Kidney tubule cell (primary cell): ENCODE results near the gene XRCC3.

Experiments
- DNase-seq: peaks from one replicate; pipeline ENCODE4 v3.0.0-alpha.2; 2018; ENCODE audit warnings: low spot score

XRCC3 gene

DNA sequence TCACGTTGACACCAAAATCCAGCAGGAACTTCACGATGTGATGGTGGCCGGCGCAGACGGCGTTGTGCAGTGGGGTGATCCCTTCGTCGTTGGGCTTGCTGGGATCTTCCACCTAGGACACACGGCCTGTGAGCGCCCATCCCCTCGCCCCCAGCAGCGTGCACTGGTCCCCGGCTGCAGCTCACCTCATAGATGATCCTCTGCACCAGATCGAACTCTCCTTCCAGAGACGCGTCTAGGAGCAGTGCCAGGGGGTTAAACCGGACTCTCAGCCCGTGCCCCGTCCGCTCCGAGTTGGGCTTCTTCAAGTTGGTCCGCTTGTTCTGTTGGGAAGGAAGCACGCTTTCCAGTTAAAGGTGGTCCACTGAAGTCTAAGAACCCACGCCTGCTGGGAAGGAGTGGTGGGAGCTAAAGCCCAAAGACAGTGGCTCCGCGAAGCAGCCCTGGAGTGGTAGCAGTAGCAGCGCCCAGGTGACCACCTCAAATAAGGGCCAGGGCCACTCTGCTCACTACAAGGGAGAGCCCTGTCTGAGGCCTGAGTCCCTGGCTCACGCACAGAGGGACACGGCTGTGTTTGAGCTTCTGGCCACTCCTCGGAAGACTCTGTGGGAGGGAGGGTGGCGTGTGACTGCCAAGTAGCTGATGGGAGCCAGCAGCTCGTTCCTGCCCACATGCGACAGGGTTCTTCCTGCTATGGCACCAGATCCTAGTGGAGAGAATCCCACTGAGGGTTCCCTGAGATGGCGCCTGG, 23.6 kb upstream of the XRCC3 start:
- DNase-seq: no peak

DNA sequence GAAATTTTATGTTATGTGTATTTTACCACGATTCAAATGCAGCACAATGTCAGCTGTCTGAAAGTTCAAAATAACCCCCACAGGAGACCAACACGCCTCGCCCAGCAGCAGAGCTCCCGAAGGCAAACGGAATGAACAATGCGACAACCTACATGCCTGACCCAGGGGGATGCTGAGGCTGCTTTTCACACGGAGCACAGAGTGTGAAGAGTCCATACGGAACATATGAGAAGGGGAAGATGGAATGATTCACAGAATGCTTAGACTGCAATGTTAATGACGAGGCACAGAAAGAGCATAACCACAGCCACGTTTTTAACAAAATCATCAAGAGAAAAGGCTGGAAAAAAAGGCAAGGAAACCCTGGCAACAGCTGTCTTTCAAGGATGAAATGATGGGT, 22.9 kb upstream of the XRCC3 start:
- no peak for DNase-seq

DNA sequence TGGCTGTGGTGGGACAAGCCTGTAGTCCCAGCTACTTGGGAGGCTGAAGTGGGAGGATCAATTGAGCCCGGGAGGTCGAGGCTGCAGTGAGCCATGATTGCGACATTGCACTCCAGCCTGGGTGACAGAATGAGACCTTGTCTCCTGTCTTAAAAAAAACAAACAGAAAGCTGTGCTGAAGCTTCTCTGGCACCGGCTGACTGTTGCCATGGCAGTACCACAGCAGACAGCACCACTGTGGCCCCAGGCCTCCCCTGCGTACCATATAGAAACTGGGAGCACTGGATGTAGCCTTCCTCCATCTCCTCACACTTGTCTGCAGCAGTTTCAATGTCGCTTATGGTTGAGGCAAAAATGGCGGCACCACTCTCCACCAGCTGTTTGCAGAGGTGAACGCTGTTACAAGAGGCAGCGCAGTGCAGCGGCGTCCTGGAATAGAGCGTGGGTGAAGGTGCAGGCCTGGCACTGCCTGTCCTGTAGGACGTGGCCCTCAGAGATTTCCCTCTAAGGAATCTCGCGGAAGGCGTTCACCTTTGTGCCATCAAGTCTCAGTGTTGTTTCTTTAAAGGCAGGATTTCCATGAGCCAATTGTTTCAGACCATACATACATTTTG, 22.3 kb upstream of the XRCC3 start:
- no peak for DNase-seq

DNA sequence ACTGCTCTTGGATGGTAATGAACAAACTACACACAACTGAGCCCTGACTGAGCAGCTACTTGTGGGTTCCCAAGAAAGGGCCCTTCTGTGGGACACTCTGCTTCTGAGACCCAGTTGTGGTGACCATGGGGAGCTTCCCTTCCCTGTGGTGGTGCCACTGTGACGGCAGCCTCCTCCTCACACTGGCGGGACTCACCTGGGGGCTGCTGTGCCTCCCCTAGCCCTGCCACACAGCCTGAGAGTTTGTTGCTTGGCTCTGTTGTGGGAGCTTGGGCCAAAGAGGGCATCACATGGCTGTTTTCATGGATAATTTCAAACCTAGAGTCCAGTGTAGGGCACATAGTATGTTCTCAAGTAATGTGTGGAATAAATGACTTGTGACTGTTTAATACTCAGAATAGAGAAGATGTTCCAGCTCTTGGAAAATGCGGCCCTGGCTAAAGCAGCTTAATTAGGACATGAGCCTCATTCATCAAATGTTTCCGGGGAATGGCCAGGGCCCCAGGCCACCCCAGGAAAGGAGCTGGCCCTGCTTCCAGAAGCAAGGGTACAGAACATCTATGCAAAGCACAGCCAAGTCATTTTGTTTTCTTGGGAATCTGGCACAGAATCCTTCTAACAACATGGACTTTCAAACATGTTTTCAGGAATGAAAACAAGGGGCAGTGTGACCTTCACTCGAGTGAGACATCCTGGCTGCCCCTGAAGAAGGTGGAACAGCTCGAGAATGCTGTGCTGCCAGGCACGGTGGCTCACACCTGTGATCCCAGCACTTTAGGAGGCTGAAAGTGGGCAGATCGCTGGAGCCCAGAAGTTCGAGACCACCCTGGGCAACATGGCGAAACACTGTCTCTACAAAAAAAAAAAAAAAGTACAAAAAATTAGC, 21.5 kb upstream of the XRCC3 start:
- DNase-seq: no peak

DNA sequence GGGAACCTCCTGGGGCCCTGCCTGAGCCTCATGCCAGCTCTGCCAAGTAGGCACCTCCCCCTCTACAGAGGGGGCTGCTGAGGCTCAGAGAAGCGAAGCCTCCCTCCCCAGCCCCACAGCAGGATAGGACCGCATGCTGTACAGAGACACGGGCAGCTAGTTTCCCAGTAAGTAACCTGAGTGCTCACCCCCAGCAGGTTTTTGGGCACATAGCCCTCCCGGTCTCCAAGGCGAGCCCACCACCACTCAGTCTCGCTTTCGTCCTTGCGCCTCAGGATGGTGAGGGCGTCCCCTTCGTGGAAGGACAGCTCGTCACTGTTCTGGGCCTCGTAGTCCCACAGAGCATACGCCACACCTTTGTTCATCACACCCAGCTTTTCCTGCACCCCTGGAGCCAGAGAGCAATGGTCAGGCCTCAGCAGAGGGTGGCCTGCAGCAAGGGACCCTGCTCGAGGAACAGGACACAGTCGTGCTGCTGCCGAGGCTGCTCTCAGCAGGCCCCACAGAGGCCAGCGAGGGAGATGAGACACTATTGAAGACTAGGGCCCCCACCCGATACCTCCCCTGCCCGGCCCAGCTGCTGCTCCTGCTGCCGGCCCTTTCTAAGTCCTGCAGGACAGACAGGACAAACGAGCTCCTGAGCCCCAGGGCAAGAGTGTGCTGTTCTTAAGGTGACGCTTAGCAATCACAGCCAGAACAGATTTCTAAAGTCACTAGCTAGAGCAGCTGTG, 20.7 kb upstream of the XRCC3 start:
- no peak for DNase-seq

DNA sequence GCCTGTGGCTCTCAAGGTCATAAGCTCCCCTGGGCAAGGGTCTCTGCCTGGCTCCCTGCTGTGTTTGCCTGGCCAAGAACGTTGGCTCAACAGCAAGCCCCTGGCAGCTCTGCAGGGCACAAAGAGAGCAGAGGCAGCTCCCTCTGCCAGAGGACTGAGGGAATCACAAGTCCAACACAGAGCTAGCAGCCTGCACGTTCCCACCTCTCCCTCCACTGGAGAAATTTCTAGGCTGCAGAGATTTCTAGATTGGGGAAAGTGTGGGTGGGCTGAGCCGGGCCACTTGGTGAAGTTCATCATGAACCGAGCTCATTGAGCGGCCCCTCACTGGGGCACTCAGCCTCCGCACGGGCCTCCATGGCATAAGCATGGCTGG, 20.2 kb upstream of the XRCC3 start:
- no peak for DNase-seq

DNA sequence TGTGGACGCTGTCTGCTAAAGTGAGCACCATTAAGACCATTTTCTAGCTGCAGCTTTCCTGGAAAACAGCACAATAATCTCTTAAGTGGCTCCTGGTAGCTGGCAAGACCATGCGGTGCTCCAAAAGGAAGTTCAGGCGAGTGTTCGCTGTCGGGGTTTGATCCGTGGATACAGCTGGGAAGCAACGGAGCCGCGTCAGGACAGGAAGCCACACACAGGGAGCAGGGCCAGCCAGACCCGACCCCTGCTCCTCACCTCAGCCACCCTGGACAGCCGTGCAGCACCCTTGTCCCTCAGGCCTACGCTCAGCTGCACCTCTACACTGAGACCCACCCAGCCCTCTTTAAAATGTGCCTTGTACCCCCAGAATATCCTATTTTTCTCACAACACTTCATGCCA, 19.8 kb upstream of the XRCC3 start:
- DNase-seq: no peak

DNA sequence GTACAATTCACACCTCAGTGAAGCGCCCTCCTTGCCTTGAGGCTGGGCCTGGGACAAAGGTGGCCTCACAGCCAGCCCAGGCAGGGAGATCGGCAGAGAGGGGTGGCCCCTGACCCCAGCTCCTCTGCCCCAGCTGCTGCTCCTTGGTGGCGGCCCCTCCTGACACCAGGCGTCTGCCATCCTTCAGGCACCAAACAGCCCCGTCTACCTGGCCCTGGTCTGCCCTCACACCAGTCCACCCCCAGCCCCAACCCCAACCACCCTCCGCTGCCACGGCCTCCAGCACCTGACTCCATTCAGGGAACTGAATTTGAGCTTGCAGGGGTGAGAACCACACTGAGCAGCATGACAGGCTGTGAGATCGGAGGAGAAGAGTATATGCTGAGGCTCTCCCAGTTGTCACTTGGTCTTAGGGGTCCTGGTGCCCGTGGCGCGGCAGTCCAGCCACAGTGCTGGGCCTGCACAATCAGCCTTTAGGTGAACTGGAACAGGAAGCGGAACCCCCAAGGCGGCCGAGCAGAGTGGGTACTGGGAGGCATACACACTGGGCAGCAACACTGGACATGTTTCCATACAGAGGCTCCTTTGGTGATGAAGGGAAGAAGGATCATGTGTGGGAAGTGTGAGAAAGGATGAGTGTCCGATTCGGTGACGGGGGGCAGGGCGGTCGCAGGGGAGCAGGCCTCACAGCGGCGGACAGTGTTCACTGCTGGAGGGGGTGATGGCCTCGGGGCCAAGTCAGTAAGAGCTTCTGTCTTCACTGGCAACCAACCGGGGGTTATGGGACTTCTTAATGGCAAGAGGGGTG, 19.0 kb upstream of the XRCC3 start:
- DNase-seq: no peak

DNA sequence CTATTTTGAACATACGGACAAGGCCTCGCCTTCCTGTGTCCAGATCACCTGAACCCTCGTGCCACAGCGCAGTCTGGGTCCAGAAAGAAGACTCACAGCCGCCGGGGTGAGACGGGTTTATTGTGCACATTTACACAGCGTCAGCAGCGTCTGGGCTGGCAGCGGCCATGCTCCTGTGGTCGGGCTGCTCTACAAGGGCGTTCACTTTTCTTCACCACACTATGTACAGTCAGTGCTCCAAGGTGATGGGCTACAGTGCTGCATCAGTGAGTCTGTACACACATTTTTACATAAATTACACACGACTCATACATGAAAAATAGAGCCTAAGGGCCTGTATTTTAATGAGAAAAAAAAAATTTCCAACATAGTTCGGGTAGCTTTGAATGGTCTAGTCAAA, 18.4 kb upstream of the XRCC3 start:
- peak; percentile 60 for DNase-seq

DNA sequence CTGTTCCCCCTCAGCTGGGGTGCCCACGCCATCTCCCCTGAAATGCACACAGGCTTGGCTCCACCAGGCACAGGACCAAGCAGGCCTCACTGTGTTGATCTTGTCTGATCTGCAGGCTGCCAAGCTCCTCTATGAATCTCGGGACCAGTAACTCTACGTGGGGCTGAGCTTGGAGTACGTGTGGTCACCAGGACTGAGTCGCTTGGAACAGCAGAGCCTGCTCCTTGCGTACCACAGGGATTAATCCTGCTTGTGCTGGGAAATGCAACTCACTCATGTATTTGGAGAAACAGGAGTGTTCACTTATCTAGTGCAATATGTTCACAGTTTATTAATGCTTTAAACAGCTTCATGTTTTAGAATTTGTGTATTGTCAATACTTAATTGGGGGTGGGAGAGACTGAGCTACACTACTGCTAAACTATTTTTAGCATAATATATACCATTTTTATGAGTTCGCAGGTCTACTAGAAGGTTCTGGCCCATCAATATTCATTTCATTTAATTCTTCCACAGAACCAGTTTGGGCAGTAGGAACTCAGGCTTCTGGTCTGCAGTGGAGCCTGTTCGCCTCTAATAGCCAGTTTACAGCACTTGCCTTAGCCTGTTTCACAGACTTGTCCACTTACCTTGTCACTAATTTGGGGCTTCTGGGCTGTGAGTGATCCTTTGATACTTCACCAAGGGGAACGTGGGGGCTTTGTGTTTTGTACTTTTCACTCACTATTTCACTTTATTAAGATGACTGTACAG, 17.8 kb upstream of the XRCC3 start:
- no peak for DNase-seq

DNA sequence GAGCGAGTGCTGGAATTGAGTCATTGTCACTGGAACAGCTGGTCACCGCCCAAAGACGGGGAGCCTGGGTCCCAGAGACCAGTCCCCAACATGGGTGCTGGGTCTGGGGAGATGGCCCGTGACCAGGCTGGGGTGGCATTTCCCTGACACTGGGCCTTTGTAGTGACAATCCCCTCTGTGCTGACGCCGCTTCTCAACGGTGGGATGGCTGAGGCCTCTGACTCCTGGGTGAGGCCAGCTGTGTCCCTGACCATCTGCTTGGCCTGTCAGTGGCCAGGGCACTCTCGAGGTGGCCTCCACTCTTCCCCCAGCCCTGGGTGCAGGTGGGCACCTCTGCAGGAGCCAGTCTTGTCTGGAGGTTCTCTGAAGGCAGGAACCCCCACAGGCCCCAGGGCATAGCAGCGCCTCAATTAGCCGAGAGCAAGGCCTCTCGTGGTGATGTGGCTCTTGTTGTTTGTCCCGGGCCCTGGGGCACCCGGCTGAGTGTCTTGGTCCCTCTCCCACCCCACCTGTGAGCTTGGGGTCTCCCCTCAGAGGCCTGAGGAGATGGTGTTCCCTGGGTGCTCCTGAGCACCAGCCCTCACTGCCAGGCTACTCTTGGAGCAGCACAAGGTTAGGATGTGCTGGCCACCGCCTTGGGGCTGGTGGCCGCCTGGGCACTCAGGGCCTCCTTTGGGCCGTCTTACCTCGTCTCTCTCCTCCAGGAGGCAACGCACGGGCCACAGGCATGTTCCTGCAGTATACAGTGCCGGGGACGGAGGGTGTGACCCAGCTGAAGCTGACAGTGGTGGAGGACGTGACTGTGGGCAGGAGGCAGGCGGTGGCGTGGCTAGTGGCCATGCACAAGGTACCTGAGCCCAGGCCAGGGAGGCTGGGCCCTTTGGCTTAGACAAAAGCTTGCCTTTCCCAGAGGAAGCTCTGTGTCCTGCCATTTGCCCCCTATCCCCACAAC, 16.9 kb upstream of the XRCC3 start:
- DNase-seq: no peak

DNA sequence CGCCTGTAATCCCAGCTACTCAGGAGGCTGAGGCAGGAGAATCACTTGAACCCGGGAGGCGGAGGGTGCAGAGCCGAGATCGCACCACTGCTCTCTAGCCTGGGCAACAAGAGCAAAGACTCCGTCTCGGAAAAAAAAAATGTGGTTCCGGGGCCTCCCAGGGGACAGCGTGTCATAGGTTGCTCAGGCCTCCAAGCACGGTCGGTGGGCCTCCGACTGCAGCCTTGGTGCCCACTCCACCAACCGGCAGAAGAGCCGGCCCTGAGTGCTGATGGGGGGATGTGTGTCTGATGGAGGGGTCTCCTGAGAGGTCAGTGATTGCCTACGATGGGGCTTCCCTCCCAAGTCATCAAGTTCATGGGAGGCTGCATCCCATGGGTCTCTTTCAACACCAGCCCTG, 16.2 kb upstream of the XRCC3 start:
- DNase-seq: no peak

DNA sequence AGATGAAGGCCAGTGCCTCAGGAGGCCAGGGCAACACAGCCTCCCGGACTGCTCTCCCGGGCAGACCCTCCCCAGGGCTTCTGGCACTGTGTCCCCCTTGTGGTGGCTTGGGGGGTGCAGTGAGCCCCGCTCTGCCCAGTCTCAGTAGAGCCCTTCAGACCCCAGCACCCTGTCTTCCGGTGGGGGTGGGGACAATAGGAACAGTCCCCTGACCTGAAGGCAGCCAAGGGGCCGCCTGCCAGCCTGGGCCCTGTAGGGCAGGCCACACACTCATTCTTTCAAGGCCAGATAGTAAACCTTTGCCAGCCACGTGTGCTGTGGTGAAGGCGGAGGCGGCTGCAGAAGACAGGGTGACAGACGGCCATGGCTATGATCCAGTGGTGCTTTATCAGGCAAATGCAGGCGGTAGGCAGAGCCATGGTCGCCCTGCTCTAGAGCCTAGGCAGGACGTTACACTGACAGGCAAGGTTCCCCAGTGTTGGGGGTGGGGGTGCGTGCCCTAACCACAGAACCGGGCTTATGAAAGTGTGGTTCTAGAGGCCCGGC, 15.3 kb upstream of the XRCC3 start:
- DNase-seq: no peak

DNA sequence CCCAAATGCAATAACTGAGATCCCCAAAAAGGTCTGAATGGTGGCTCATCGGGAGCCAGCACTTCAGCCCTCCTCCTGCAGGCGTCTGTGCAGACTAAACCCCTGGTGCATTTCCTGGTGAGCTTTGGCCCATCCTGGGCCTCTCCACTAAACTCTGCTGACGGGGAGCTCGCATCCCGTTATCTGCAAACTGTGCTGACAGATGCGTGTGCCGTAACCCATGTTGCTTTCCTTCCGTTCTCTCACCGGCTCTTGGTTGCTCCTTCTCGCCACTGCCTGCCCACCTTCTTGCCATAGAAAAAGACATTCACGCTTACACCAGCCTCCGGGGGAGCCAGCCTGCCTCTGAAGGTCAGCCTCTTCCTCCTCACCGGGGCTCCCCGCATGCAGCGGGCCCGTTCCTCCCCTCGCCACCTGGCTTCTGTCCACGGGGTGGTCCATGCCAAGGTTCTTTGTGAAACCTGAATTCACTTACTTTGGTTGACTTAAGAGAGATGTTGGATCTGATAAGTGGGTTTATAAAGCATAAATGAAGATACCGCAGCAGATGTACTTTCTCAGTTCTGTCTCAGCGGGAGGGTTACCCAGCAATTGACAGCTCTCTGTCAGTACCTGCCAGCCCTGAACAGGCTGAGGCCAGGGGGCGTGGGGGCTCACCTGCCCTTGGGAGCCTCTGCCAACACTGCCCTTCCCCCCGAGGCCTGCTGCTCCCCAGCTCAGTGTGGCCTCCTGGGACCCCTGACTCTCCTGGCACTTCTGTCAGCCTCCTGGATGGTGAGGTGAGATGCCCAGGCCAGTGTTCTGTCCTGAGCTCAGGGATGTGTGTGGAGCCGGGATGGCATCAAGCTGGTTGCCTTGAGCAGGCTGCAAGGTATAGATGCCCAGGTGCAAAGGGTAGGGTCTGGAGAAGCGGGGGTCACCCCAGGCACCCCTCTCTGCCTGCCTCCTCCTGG, 14.5 kb upstream of the XRCC3 start:
- no peak for DNase-seq

DNA sequence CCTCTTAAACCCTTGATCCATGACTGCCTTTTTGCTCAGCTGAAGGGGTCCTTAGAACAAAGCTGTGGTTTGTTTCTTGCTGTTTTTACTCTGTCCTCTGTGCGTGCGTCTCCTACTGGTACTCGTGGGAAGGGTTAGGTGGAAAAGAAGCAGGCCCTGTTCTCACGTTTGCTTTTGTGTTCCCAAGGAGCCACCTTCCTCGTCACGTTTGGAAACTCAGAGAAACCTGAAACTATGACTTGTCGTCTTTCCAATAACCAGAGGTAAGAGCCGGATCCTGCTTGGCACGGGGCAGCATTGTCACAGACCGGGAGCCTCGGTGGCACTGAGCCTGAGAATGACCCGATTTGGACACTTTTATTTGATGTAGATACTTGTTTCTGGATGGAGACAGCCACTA, 13.5 kb upstream of the XRCC3 start:
- DNase-seq: no peak

DNA sequence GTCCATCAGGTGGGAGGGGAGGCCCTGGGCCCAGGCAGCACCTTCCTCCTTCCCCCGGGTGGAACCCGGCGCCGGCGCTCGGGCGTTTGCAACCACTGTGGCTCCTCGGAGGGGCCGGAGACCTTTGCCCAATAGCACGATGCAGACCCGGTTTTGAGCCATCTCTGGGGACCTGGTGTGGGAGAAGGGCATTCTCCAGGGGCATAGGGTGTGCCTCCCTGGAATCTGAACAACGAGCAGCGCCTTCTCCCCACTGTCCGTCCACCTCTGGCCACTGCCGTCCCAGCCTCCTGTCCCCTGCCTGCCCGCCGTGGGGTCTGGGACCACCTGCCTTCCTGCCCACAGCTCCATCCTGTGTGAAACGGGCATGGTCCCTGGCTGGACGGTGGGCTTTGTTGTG, 12.9 kb upstream of the XRCC3 start:
- DNase-seq: no peak

DNA sequence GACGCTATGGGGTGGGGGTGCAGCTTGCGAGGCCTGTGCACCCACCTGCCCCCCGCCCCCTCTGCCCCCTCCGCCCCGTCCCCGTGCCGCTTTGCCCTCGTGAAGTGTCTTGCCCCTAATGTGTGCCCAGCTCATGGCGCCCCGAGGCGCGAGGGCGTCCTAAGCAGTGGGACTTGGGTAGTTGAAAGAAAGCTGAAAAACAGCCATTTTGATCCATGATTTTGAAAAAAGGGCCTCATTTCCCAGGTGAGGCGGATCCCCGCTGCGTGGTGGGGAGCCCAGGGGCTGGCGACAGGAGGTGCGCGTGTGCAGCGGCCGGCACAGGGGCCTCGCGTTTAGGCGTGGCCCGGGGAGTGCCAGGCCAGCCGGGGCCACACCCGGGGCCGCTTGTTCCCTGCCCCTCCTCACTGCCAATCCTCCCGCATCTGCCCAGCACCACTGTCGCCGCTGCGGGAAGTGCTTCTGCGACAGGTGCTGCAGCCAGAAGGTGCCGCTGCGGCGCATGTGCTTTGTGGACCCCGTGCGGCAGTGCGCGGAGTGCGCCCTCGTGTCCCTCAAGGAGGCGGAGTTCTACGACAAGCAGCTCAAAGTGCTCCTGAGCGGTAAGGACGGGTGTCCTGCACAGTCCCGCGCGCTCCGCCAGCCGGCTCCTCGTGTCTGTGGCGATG, 12.2 kb upstream of the XRCC3 start:
- DNase-seq: no peak

DNA sequence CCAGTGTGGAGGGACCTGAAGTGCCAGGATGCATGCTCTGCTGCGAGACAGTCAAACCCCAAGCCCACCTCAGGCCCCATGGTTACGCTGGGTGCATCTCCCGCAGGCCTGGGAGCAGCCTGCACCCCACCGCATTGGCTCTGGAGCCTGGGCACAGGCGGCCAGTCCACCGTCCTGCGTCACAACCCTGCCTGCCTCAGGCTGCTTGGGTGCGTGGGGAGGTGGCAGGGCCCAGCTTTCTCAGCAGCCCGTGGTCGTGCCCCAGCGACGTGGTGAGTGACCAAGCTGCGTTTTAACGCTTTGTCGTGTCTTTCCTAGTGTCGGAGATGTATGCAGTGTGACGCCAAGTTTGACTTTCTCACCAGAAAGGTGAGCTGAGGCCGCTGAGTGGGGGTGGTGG, 11.2 kb upstream of the XRCC3 start:
- no peak for DNase-seq
